Rectal smooth muscle tissue (tissue), 1 donor: ENCODE measurements around the gene ME2.
"Not testable (repeated sequence)": the region's sequence is repeated elsewhere in the genome, so short reads cannot be mapped to it uniquely, and the experiment has no call there.

ENCODE experiments used
- H3K27ac ChIP-seq: one replicate; pipeline ENCODE4 v1.7.0; 2013; ENCODE audit warnings: low read depth, low read length, inconsistent platforms
- H3K27me3 ChIP-seq: one replicate; pipeline ENCODE4 v1.7.0; 2013; ENCODE audit warnings: low read length; ENCODE audit not compliant: control insufficient read depth, insufficient read depth
- H3K36me3 ChIP-seq: one replicate; pipeline ENCODE4 v1.7.0; 2013; ENCODE audit warnings: low read length; ENCODE audit not compliant: control insufficient read depth, insufficient read depth
- H3K4me1 ChIP-seq: one replicate; pipeline ENCODE4 v1.7.0; 2013; ENCODE audit warnings: low read length; ENCODE audit not compliant: control insufficient read depth, insufficient read depth
- H3K4me3 ChIP-seq: one replicate; pipeline ENCODE4 v1.7.0; 2013; ENCODE audit warnings: low read length
- H3K9ac ChIP-seq: one replicate; pipeline ENCODE4 v1.7.0; 2013; ENCODE audit warnings: low read length

Gene ME2

GRCh38 chr18:51003174-51003573, 124.3 kb downstream of the ME2 start:
- not testable (repeated sequence) for H3K4me1 ChIP-seq, H3K27me3 ChIP-seq, H3K36me3 ChIP-seq, H3K9ac ChIP-seq, H3K27ac ChIP-seq, H3K4me3 ChIP-seq
